ENCODE results near the gene CAMK2N1.

GRCh38 chr1:20493839-20494608 is 8.0 kb upstream of the CAMK2N1 start:
- TF ChIP-seq GATA3 (IDR thresholded peaks at IDR 0.05; ENCODE audit: low read depth, low read length) (no peak), GATA2 (IDR thresholded peaks at IDR 0.05; ENCODE audit: low read depth, low read length) (no peak)
